Measurements from ENCODE around the gene PLOD1.

- TF ChIP-seq, protein P1, sequence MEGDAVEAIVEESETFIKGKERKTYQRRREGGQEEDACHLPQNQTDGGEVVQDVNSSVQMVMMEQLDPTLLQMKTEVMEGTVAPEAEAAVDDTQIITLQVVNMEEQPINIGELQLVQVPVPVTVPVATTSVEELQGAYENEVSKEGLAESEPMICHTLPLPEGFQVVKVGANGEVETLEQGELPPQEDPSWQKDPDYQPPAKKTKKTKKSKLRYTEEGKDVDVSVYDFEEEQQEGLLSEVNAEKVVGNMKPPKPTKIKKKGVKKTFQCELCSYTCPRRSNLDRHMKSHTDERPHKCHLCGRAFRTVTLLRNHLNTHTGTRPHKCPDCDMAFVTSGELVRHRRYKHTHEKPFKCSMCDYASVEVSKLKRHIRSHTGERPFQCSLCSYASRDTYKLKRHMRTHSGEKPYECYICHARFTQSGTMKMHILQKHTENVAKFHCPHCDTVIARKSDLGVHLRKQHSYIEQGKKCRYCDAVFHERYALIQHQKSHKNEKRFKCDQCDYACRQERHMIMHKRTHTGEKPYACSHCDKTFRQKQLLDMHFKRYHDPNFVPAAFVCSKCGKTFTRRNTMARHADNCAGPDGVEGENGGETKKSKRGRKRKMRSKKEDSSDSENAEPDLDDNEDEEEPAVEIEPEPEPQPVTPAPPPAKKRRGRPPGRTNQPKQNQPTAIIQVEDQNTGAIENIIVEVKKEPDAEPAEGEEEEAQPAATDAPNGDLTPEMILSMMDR (IDR thresholded peaks at IDR 0.05; ENCODE audit: insufficient read depth, low read length, poor library complexity, severe bottlenecking) = no peak
- TF ChIP-seq EZH2phosphoT487 (conservative IDR thresholded peaks at IDR 0.05; ENCODE audit: low read length) = no peak
Measured at GRCh38 chr1:11942280-11942679, 7.8 kb downstream of the PLOD1 start.
